Measurements from ENCODE around the gene MBNL2.

MBNL2 gene

GRCh38 chr13:97384371-97384770, 162.2 kb downstream of the MBNL2 start:
- no peak for DNase-seq (ENCODE audit: low read depth)

- DNase-seq (ENCODE audit: low read depth), result no peak
Measured at GRCh38 chr13:97385146-97385545, 163.0 kb downstream of the MBNL2 start.

- DNase-seq (ENCODE audit: low read depth), result no peak
Measured at GRCh38 chr13:97385854-97386253, 163.7 kb downstream of the MBNL2 start.

GRCh38 chr13:97386801-97387484, 164.8 kb downstream of the MBNL2 start:
- no peak for DNase-seq (ENCODE audit: low read depth)

- no peak for DNase-seq (ENCODE audit: low read depth)
Measured at GRCh38 chr13:97387485-97387839, 165.3 kb downstream of the MBNL2 start.

- no peak for DNase-seq (ENCODE audit: low read depth)
Measured at GRCh38 chr13:97387890-97388289, 165.8 kb downstream of the MBNL2 start.

GRCh38 chr13:97388373-97388772, 166.2 kb downstream of the MBNL2 start:
- DNase-seq (ENCODE audit: low read depth), result no peak

- DNase-seq (ENCODE audit: low read depth), result no peak
Measured at GRCh38 chr13:97390941-97391600, 168.9 kb downstream of the MBNL2 start.

GRCh38 chr13:97392020-97392419, 169.9 kb downstream of the MBNL2 start:
- no peak for DNase-seq (ENCODE audit: low read depth)

GRCh38 chr13:97394542-97394941, 172.4 kb downstream of the MBNL2 start:
- no peak for DNase-seq (ENCODE audit: low read depth)

GRCh38 chr13:97395447-97396136, 173.5 kb downstream of the MBNL2 start:
- DNase-seq (ENCODE audit: low read depth), result no peak

- no peak for DNase-seq (ENCODE audit: low read depth)
Measured at GRCh38 chr13:97397267-97397666, 175.1 kb downstream of the MBNL2 start.

- no peak for DNase-seq (ENCODE audit: low read depth)
Measured at GRCh38 chr13:97401421-97401820, 179.3 kb downstream of the MBNL2 start.

- no peak for DNase-seq (ENCODE audit: low read depth)
Measured at GRCh38 chr13:97403893-97404750, 182.0 kb downstream of the MBNL2 start.

- no peak for DNase-seq (ENCODE audit: low read depth)
Measured at GRCh38 chr13:97407540-97407939, 185.4 kb downstream of the MBNL2 start.

- no peak for DNase-seq (ENCODE audit: low read depth)
Measured at GRCh38 chr13:97408938-97409337, 186.8 kb downstream of the MBNL2 start.

- DNase-seq (ENCODE audit: low read depth), result no peak
Measured at GRCh38 chr13:97411984-97412383, 189.9 kb downstream of the MBNL2 start.

GRCh38 chr13:97413694-97414093, 191.6 kb downstream of the MBNL2 start:
- DNase-seq (ENCODE audit: low read depth), result no peak

GRCh38 chr13:97414392-97414791, 192.3 kb downstream of the MBNL2 start:
- no peak for DNase-seq (ENCODE audit: low read depth)

- no peak for DNase-seq (ENCODE audit: low read depth)
Measured at GRCh38 chr13:97417698-97418097, 195.6 kb downstream of the MBNL2 start.

GRCh38 chr13:97422118-97423054, 200.3 kb downstream of the MBNL2 start:
- DNase-seq (ENCODE audit: low read depth), result no peak

Data from stimulated activated CD8-positive, alpha-beta memory T cell treated with anti-CD3 and anti-CD28 coated beads, Interleukin-7, amount 100 ng/mL, for 24 hours (primary cell).